GM06990 (cell line): Measurements from ENCODE around the gene PHACTR1.

Source experiments
- DNase-seq: peaks from one replicate; pipeline ENCODE4 v3.0.0-alpha.2; 2011; ENCODE audit not compliant: insufficient read length; ENCODE audit errors: extremely low read depth
- H3K27me3 ChIP-seq: replicated peaks from 2 replicates; pipeline ENCODE4 v1.6.0; 2011; ENCODE audit warnings: low read length; ENCODE audit not compliant: control insufficient read depth, insufficient read depth
- H3K36me3 ChIP-seq: 2 replicates; pipeline ENCODE4 v1.5.1; 2011; ENCODE audit warnings: low read length; ENCODE audit not compliant: control insufficient read depth, insufficient read depth
- H3K4me3 ChIP-seq: replicated peaks from 2 replicates; pipeline ENCODE4 v1.5.1; 2011; ENCODE audit warnings: low read depth, mild to moderate bottlenecking, control low read depth, low read length
- CTCF ChIP-seq: IDR thresholded peaks from 2 replicates; pipeline ENCODE4 v1.5.1; 2011; ENCODE audit warnings: low read length, control low read depth, mild to moderate bottlenecking, inconsistent platforms; ENCODE audit not compliant: insufficient read depth, poor library complexity, severe bottlenecking

Gene PHACTR1

GRCh38 chr6:13013681-13014503 is 297.3 kb downstream of the PHACTR1 start:
- H3K4me3 ChIP-seq, result no peak overlapping the region
- H3K36me3 ChIP-seq, result no peaks in the 10 kb centered on the region
- TF ChIP-seq CTCF, result no peak
- DNase-seq, result no peak
- peaks cover 10% of the 10 kb centered on the region for H3K27me3 ChIP-seq

GRCh38 chr6:13014504-13015378 is 298.2 kb downstream of the PHACTR1 start:
- H3K27me3 ChIP-seq, result peaks cover 10% of the 10 kb centered on the region
- DNase-seq, result no peak
- H3K4me3 ChIP-seq, result no peak overlapping the region
- no peaks in the 10 kb centered on the region for H3K36me3 ChIP-seq
- TF ChIP-seq CTCF, result no peak

GRCh38 chr6:13015379-13015681 is 298.8 kb downstream of the PHACTR1 start:
- Histone ChIP-seq H3K36me3 (no peaks in the 10 kb centered on the region), H3K27me3 (peaks cover 10% of the 10 kb centered on the region), H3K4me3 (no peak overlapping the region)
- DNase-seq, result no peak
- TF ChIP-seq CTCF, result no peak

GRCh38 chr6:13024616-13025015 is 308.0 kb downstream of the PHACTR1 start:
- DNase-seq, result no peak
- no peaks in the 10 kb centered on the region for H3K36me3 ChIP-seq
- no peak overlapping the region for H3K4me3 ChIP-seq
- H3K27me3 ChIP-seq, result no peaks in the 10 kb centered on the region
- TF ChIP-seq CTCF, result no peak

GRCh38 chr6:13025893-13026499 is 309.4 kb downstream of the PHACTR1 start:
- Histone ChIP-seq H3K36me3 (no peaks in the 10 kb centered on the region), H3K4me3 (no peak overlapping the region), H3K27me3 (no peaks in the 10 kb centered on the region)
- DNase-seq, result no peak
- TF ChIP-seq CTCF, result no peak
